K562 (cell line): ENCODE data around the gene RABEPK. TPM values are rescaled to one million over a fixed set of nuclear protein-coding genes. Genes with fewer than 3 reads are reported as not detected.
A peak's percentile ranks its signal among the peaks of the same experiment; 100 is the strongest.

Experiments
- ATAC-seq: fragments of 200-7000 bp; cut with Tn5 transposase; 3 replicates; pipeline ENCODE4 v1.9.1; 2020; ENCODE audit warnings: moderate library complexity
- BruUV-seq: library from RNA; stranded (reverse); fragments of 400-500 nt; replicated peaks from 2 replicates; lab custom pipeline; 2021; lab: Mats Ljungman, UMichigan
- CTCF ChIA-PET: fragments of 300-600 bp; formaldehyde crosslinking; extraction: SDS; loops from one replicate; lab custom pipeline; 2021; ENCODE audit warnings: low intra/inter-chr PET ratio; lab: Yijun Ruan, JAX
- POLR2A ChIA-PET: fragments of 300-600, 350-650 bp; sonication (Branson Sonifier 250); formaldehyde crosslinking; extraction: SDS; loops from one replicate; lab custom pipeline; 2021; ENCODE audit warnings: antibody characterized with exemption, inconsistent platforms; lab: Yijun Ruan, JAX
- DNase-seq, 4 experiments: peaks; one replicate each; pipeline versions ENCODE4 v3.0.0 to v3.0.0-alpha.2; 2011 to 2018; ENCODE audit warnings: low spot score in 3 of 4, mixed read lengths in 3 of 4; ENCODE audit errors: extremely low read depth in 1 of 4
- FAIRE-seq: peaks from 2 replicates; lab custom pipeline; 2011; peaks lifted over from hg19 to GRCh38; lab: Jason Lieb, UNC
- H2AFZ ChIP-seq: 2 replicates; pipeline ENCODE4 v1.6.0; 2011; ENCODE audit warnings: low read depth, low read length, control low read depth, inconsistent platforms
- H3K27ac ChIP-seq: fragments of 200-600 bp; 3 replicates; pipeline ENCODE4 v1.8.0; 2011; ENCODE audit warnings: low read depth, mild to moderate bottlenecking, control low read depth, inconsistent platforms, low read length, moderate library complexity, mixed read lengths; ENCODE audit errors: extremely low read depth
- H3K27me3 ChIP-seq, 2 experiments: fragments of 300-600 bp in 1 of 2; 2 replicates in 1 of 2; 3 replicates in 1 of 2; pipeline versions ENCODE4 v1.6.0 to v1.8.0; 2011; ENCODE audit warnings: inconsistent platforms in 2 of 2, low read length in 2 of 2, mild to moderate bottlenecking in 1 of 2, mixed read lengths in 1 of 2, moderate library complexity in 1 of 2; ENCODE audit not compliant: control insufficient read depth in 2 of 2, insufficient read depth in 2 of 2
- H3K36me3 ChIP-seq: fragments of 300-600 bp; 3 replicates; pipeline ENCODE4 v1.8.0; 2011; ENCODE audit warnings: mild to moderate bottlenecking, low read length, inconsistent platforms; ENCODE audit not compliant: control insufficient read depth, insufficient read depth
- H3K4me1 ChIP-seq, 2 experiments: fragments of 200-600 bp in 1 of 2; replicated peaks in 1 of 2; 2 replicates in 1 of 2; 3 replicates in 1 of 2; pipeline versions ENCODE4 v1.5.1 to v1.8.0; 2011; ENCODE audit warnings: inconsistent platforms in 2 of 2, low read length in 2 of 2, mild to moderate bottlenecking in 1 of 2, mixed read lengths in 1 of 2, moderate library complexity in 1 of 2; ENCODE audit not compliant: control insufficient read depth in 2 of 2, insufficient read depth in 2 of 2
- H3K4me2 ChIP-seq: 2 replicates; pipeline ENCODE4 v1.6.1; 2011; ENCODE audit warnings: low read length, control low read depth, inconsistent platforms, mixed read lengths; ENCODE audit not compliant: insufficient read depth
- H3K4me3 ChIP-seq: fragments of 200-600 bp; sonication (generic), shearing (Covaris generic); 2 replicates; pipeline ENCODE4 v1.5.1; 2016; ENCODE audit warnings: control low read depth, inconsistent platforms
- H3K79me2 ChIP-seq: fragments of 200-600 bp; 3 replicates; pipeline ENCODE4 v1.8.0; 2011; ENCODE audit warnings: low read length, inconsistent platforms; ENCODE audit not compliant: control insufficient read depth, insufficient read depth
- H3K9ac ChIP-seq, 2 experiments: 2 replicates each; pipeline versions ENCODE4 v1.6.0 to v1.6.1; 2011; ENCODE audit warnings: low read depth in 2 of 2, low read length in 2 of 2, control low read depth in 1 of 2, inconsistent platforms in 1 of 2, mild to moderate bottlenecking in 1 of 2, mixed read lengths in 1 of 2; ENCODE audit not compliant: insufficient read depth in 1 of 2
- H3K9me1 ChIP-seq: one replicate; pipeline ENCODE4 v1.6.0; 2011; ENCODE audit warnings: inconsistent platforms, mild to moderate bottlenecking, low read length, moderate library complexity; ENCODE audit not compliant: control insufficient read depth, insufficient read depth
- H3K9me3 ChIP-seq: replicated peaks from 2 replicates; pipeline ENCODE4 v1.5.1; 2011; ENCODE audit warnings: low read depth, low read length, inconsistent platforms; ENCODE audit not compliant: control insufficient read depth, insufficient read depth
- H4K20me1 ChIP-seq: replicated peaks from 2 replicates; pipeline ENCODE4 v1.6.1; 2011; ENCODE audit warnings: low read length, inconsistent platforms, mixed read lengths; ENCODE audit not compliant: control insufficient read depth, insufficient read depth
- C11orf30 ChIP-seq: fragments of 450-650 bp; IDR thresholded peaks from 2 replicates; pipeline ENCODE4 v1.6.1; 2016; ENCODE audit warnings: low read depth, mild to moderate bottlenecking
- CHCHD3 ChIP-seq: fragments of 250-450 bp; sonication (Bioruptor Pico); IDR thresholded peaks from 2 replicates; pipeline ENCODE4 v2.1.2; 2022; ENCODE audit warnings: mild to moderate bottlenecking
- FOXK2 ChIP-seq, 2 experiments: fragments of 450-650 bp; IDR thresholded peaks in 1 of 2; conservative IDR thresholded peaks in 1 of 2; 2 replicates each; pipeline ENCODE4 v1.6.1; 2016; ENCODE audit warnings: low read depth in 2 of 2, mild to moderate bottlenecking in 1 of 2
- MAFG ChIP-seq: fragments of 450-650 bp; conservative IDR thresholded peaks from 2 replicates; pipeline ENCODE4 v1.6.1; 2016; ENCODE audit warnings: missing genetic modification characterization, missing compliant biosample characterization
- ZNF184 ChIP-seq: sonication (generic); formaldehyde crosslinking; IDR thresholded peaks from 2 replicates; pipeline ENCODE4 v1.5.0; 2020; ENCODE audit warnings: missing genetic modification reagents
- ZNF316 ChIP-seq: fragments of 450-650 bp; IDR thresholded peaks from 2 replicates; pipeline ENCODE4 v1.6.1; 2016
- in situ Hi-C: fragments of 300-500 bp; cut with MboI; formaldehyde crosslinking; loops from 4 replicates; pipeline ENCODE4 v1.15.0; 2018; ENCODE audit warnings: inconsistent platforms, mixed read lengths
- intact Hi-C: fragments of 100-400 bp; cut with micrococcal nuclease; formaldehyde crosslinking; loops from 2 replicates; pipeline ENCODE4 v1.14.2; 2022
- polyA plus RNA-seq, 8 experiments: library from polyadenylated mRNA; depleted of rRNA in 4 of 8; stranded (reverse) in 5 of 8; unstranded in 3 of 8; fragments of >200 nt; fragmentation: Nextera tagmentation in 2 of 8; fragmentation: Illumina TruSeq in 1 of 8; extraction: Ambion mirVana in 2 of 8; extraction: Trizol in 1 of 8; gene quantifications; 2 replicates each; pipeline versions ENCODE4 v1.2.1 to v1.2.3, GENCODE V29; 2011 to 2014; ENCODE audit warnings: inconsistent platforms in 1 of 8, missing spikeins in 1 of 8
- total RNA-seq, 7 experiments: library from RNA; depleted of rRNA in 6 of 7; stranded (reverse); fragments of >200 nt in 6 of 7; fragmentation: Illumina TruSeq in 2 of 7; extraction: Trizol in 2 of 7; gene quantifications; 2 replicates each; pipeline versions ENCODE4 v1.2.1 to v1.2.3, GENCODE V29; 2011 to 2021; ENCODE audit warnings: low replicate concordance in 1 of 7
- TF ChIP-seq, protein P1 (sequence below): fragments of 250-450 bp; sonication (Bioruptor Pico); IDR thresholded peaks from 2 replicates; pipeline ENCODE4 v1.5.0; 2020; ENCODE audit warnings: mild to moderate bottlenecking

RABEPK gene
- total and polyA plus RNA-seq, 9 of the 15 experiments (the other 6 are each of a cell fraction or from before 2014, with no cell fraction given): 38.3 to 113 (median 52.8) TPM

- FAIRE-seq (no peak), ATAC-seq (no peak), DNase-seq (no peak)
- H2AFZ ChIP-seq: no peak overlapping the region
- no peak overlapping the region for H3K4me3 ChIP-seq
- H3K9me3 ChIP-seq: no peaks in the 10 kb centered on the region
- H3K27ac ChIP-seq: no peak overlapping the region
- no peaks in the 10 kb centered on the region for H4K20me1 ChIP-seq
- BruUV-seq: no TSS peak
- H3K4me2 ChIP-seq: no peak overlapping the region
- no peak overlapping the region for H3K9ac ChIP-seq
- ChIA-PET CTCF (no interaction called here), POLR2A (interaction anchor here (0.9 to 2.9 kb wide), 2 partner anchors 13 to 37 kb away, joined by 3 to 40 read pairs; partner anchors contain the start of gene HSPA5)
- H3K9me1 ChIP-seq: no peaks in the 10 kb centered on the region
- in situ Hi-C loops (loop anchor here (25.0 kb wide), 1 partner anchor 1233 kb away; no protein-coding TSS in a partner anchor), intact Hi-C loops (no loop called here)
- no peaks in the 10 kb centered on the region for H3K27me3 ChIP-seq
- TF ChIP-seq C11orf30 (peak; percentile 38; the same call in 1 of the 2 replicates), MAFG (tag) (0 out of 2 replicates have a peak, but pooled peaks have one; percentile 5), FOXK2 (conservative IDR thresholded peaks at IDR 0.05 in 1 of 2, IDR thresholded peaks at IDR 0.05 in 1 of 2; ENCODE audit: low read depth in 2 of 2) (no peak), CHCHD3 (CRISPR knock-in tag) (no peak), ZNF316 (peak; percentile 62), ZNF184 (CRISPR knock-in tag) (no peak)
- TF ChIP-seq, protein P1, sequence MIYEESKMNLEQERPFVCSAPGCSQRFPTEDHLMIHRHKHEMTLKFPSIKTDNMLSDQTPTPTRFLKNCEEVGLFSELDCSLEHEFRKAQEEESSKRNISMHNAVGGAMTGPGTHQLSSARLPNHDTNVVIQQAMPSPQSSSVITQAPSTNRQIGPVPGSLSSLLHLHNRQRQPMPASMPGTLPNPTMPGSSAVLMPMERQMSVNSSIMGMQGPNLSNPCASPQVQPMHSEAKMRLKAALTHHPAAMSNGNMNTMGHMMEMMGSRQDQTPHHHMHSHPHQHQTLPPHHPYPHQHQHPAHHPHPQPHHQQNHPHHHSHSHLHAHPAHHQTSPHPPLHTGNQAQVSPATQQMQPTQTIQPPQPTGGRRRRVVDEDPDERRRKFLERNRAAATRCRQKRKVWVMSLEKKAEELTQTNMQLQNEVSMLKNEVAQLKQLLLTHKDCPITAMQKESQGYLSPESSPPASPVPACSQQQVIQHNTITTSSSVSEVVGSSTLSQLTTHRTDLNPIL (CRISPR knock-in tag): no peak
- H3K36me3 ChIP-seq: no peaks in the 10 kb centered on the region
- peaks cover 0 to 3% of the 10 kb centered on the region in 2 experiments; a peak in 3 of 5 replicates for H3K4me1 ChIP-seq
- H3K79me2 ChIP-seq: no peaks in the 10 kb centered on the region
Observed at GRCh38 chr9:125254231-125254630, 53.9 kb downstream of the RABEPK start.
